ENCODE data around the gene APOA5. TPM values are rescaled to one million over a fixed set of nuclear protein-coding genes. Genes with fewer than 3 reads are reported as not detected.
A peak's percentile ranks its signal among the peaks of the same experiment; 100 is the strongest.

The APOA5 gene
- total and polyA plus RNA-seq, 2 of the 13 experiments (the other 11 are each of a cell fraction or from before 2014, with no cell fraction given), result 44.0 to 49.1 TPM

- TF ChIP-seq MLXIP (CRISPR knock-in tag; IDR thresholded peaks at IDR 0.05; ENCODE audit: borderline replicate concordance) (no peak), FOXA3 (CRISPR knock-in tag; IDR thresholded peaks at IDR 0.05) (peak; percentile 41; the same call in 1 of the 2 replicates), SNAPC5 (CRISPR knock-in tag; IDR thresholded peaks at IDR 0.05; ENCODE audit: borderline replicate concordance) (no peak), SP5 (CRISPR knock-in tag; IDR thresholded peaks at IDR 0.05; ENCODE audit: borderline replicate concordance, low read depth) (no peak), PHB2 (IDR thresholded peaks at IDR 0.05; ENCODE audit: partially characterized antibody) (no peak), POLR2AphosphoS2 (IDR thresholded peaks at IDR 0.05; ENCODE audit: low read depth, low read length) (no peak), ZNF652 (CRISPR knock-in tag; IDR thresholded peaks at IDR 0.05; ENCODE audit: borderline replicate concordance, low read depth) (no peak), ZNF674 (CRISPR knock-in tag; IDR thresholded peaks at IDR 0.05; ENCODE audit: low read depth) (no peak), NFKB2 (CRISPR knock-in tag; IDR thresholded peaks at IDR 0.05; ENCODE audit: borderline replicate concordance) (no peak; the same call in 1 of the 2 replicates), FOXP4 (CRISPR knock-in tag; IDR thresholded peaks at IDR 0.05) (no peak), SNAI1 (CRISPR knock-in tag; IDR thresholded peaks at IDR 0.05; ENCODE audit: borderline replicate concordance) (no peak), PITX1 (CRISPR knock-in tag; IDR thresholded peaks at IDR 0.05) (no peak; the same call in 1 of the 2 replicates), TFAP4 (IDR thresholded peaks at IDR 0.05; ENCODE audit: borderline replicate concordance, low read depth) (peak; percentile 98), ZNF292 (CRISPR knock-in tag; IDR thresholded peaks at IDR 0.05; ENCODE audit: borderline replicate concordance, low read depth) (no peak), TRIM22 (IDR thresholded peaks at IDR 0.05) (no peak), XBP1 (CRISPR knock-in tag; IDR thresholded peaks at IDR 0.05) (no peak), MBNL3 (CRISPR knock-in tag; conservative IDR thresholded peaks at IDR 0.05) (no peak), REPIN1 (CRISPR knock-in tag; IDR thresholded peaks at IDR 0.05; ENCODE audit: borderline replicate concordance, low read depth) (no peak), ZNF749 (CRISPR knock-in tag; IDR thresholded peaks at IDR 0.05; ENCODE audit: borderline replicate concordance) (no peak), STAG1 (CRISPR knock-in tag; IDR thresholded peaks at IDR 0.05) (no peak), ATF2 (CRISPR knock-in tag; IDR thresholded peaks at IDR 0.05) (no peak; the same call in 1 of the 2 replicates), ZFP62 (CRISPR knock-in tag; IDR thresholded peaks at IDR 0.05) (no peak)
Observed at GRCh38 chr11:116787786-116788486, 3.7 kb downstream of the APOA5 start, which contains the start of gene ZPR1 (continued).

Measured in HepG2 (cell line).